GF-D8 (cell line): ENCODE measurements around the gene PEPD.

Experiments used
- DNase-seq: peaks from one replicate; lab custom pipeline; 2025; lab: John Stamatoyannopoulos, UW

Gene PEPD

DNA sequence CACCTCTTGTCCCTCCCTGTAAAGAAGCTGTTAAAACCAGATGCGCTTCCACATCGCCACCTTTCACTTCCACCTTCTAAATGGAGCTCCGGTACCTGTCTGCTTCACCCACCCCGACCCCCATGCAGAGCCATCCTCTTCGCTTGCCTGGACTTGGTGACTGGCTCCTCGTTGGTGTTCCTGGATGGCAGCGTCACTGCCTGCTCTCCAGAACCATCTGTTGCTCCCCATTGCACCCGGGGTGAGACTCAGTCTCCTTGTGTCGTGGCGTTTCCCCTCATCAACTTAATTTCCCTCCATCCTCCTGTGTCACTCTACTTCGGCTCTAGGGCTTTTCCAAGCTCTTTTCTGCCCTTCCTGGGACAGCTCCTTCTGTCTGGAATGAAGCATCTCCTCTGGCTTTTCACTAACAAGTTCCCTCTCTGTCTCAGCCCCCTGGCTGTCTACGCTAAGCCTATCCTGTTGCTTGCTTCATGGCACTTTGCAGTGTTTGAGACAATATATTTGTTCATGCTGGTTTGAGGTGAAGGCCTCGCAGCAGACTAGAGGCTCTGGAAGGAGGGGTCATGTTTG, 137.8 kb downstream of the PEPD start:
- DNase-seq = no peak

- DNase-seq = no peak
These were observed 138.6 kb downstream of the PEPD start for GRCh38 chr19:33382982-33383381.

DNA sequence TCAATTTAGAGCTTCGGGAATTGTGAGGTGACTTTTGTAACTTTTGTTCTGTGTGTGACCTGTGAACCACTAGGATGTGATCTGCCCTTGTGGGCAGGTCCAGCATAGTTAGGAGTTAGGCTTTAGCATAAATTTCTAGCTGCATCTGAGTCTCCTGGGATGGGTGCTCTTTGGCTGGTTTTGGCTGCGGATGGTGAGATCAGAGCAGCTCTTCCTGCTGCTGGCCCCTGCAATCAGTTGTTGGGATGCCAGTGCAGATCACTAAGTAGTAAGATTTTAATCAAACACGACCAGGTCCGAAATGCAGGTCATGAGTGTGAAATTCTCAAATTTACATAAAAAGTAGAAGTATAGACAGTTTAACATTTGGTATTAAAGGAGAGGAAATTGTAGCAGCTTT, 139.6 kb downstream of the PEPD start:
- no peak for DNase-seq

DNA sequence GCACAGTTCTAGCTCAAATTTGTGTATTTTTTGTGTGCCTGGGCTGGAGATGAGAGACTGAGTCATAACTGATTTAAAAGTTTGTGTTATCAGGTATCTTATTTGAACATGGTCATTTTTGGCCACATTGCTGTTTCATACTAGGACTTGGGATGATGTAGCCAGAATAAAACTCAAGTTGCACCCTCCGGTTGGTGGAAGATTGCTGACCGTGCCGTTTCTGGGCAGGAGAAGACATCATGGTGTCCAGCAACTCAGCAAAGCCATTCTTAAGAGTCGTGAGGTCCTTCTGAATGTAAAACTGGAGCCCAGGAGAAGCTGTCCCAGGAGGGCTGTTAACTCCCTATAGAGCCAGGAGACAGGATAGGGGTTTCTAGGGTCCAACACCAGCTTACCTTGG, 140.5 kb downstream of the PEPD start:
- no peak for DNase-seq

DNA sequence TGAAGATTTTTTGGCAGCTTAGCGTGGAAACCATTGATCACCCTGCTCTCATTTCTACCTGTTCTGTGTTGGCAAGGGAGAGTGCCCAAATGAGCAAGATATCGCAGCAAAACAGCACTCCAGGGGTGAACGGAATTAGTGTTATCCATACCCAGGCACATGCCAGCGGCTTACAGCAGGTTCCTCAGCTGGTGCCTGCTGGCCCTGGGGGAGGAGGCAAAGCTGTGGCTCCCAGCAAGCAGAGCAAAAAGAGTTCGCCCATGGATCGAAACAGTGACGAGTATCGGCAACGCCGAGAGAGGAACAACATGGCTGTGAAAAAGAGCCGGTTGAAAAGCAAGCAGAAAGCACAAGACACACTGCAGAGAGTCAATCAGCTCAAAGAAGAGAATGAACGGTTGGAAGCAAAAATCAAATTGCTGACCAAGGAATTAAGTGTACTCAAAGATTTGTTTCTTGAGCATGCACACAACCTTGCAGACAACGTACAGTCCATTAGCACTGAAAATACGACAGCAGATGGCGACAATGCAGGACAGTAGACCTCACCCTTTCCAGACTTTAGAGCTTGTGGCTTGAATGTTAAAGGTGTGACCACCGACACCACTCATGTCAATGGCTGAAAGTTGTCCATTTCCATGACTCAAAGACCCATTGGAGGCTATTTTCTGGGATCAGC, 142.3 kb downstream of the PEPD start:
- DNase-seq = no peak

DNA sequence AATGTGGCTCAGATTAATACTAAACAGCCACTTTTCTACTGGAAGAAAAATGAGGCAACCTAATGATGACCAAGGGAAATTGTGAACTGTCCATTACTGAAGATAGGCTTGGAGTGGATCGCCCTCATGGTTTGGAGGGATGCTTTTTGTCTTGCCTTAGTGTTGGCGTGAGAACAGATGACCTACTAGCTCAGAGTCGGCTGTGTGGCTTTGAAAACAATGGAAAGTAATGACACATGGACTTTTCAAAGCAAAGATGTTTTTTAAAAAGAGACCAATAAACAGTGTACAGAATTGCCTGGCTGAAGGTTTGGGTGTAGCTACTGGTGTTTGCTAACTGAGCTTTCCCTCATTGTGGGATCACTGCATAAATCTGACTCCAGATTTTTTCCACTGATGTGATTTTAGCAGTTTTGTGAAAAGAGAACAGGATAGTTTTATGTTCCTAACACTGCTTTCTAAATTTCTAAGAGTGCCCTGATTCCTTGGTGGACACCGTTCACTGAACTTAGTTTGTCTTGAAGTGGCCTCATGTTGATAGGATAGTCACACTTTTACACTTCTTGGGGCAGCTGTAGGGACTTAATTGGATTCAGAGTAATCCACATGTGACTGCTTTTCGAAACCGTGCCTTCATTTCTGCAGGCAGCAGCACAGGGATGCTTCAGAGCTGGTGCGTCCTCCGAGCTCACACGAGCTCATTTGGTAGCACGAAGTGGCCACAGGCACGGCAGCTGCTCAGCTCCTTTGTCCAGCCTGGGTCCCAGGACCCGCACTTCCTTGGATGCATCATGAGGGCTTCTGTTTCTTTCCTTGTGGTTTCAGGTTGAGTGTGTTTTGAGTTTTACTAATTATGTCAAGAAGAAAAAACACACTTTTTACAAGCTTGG, 143.8 kb downstream of the PEPD start:
- no peak for DNase-seq

- DNase-seq = no peak
These were observed 144.5 kb downstream of the PEPD start for GRCh38 chr19:33376941-33377557.

DNA sequence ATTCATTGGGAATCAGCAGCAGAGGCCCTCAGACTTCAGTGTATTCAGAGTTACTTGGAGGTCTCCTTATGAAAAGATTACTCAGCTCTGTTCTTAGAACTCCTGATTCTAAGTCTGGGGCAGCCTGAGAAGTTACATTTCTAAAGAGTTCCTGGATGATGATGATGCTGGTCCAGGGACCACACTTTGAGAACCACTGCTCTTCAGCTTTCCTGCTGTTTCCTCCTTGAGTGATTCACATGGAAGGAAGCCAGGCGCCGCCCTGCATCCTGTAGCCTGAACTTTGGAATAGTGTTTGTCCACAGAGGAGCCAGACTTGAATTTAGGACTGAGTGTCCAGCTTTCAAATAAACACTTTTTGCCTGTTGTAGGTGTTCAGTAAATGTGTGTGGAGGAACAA, 145.2 kb downstream of the PEPD start:
- DNase-seq = no peak

DNA sequence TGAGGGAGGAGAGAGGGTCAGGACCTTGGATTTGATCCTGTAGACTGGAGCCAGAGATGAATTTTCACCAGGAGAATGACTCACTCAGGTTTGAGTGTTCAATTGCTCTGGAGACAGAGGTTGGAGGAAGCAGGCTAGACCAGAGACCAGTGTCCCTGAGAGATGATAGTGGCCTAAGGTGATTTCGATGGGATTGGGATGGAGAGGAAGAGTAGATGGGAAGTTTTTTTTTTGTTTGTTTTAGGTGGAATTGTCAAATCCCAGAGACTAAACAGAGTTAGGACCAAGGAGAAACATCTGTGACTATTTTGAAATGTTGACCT, 145.8 kb downstream of the PEPD start:
- no peak for DNase-seq

DNA sequence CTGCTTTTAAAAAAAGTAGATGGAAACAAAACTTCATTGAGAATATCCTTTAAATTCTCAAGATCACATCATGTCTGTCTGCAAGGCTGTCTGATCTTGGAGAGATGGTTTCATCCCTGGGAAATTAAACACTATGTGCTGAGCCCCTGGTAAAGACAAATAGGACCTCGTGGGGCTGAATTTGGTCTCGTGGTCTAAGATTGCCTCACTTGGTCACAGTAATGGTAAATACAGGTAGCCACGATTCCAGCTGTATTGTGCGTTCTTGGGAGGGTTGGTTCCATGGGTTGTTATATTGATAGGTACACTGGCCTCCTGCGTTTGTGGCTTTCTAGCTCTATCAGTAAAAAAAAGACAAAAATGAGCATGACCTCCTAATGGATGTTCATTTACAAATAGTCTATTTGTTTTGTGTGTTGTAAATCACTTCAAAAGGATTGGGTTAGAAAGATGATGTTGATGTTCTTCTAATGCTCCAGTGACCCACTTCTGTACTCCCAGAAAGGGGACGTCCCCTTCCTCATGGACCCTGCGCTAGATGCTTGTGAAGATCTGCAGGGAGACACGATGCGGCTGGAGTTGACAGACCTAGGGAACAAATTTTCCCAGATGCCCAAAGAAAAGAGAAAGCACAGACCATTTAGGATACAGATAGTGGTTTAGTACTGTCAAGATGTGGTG, 146.3 kb downstream of the PEPD start:
- DNase-seq = no peak

- no peak for DNase-seq
These were observed 147.3 kb downstream of the PEPD start for GRCh38 chr19:33374236-33374714.

GRCh38 chr19:33373453-33374235, 147.9 kb downstream of the PEPD start, which contains the start of gene CEBPG:
TSS of gene CEBPG (plus strand) at chr19:33373709. CDS start at chr19:33379240, 5,531 bp downstream.
- peak; percentile 84 for DNase-seq

GRCh38 chr19:33370783-33371182, 150.8 kb downstream of the PEPD start:
- DNase-seq = no peak

- DNase-seq = no peak
These were observed 153.3 kb downstream of the PEPD start for GRCh38 chr19:33368074-33368864.

DNA sequence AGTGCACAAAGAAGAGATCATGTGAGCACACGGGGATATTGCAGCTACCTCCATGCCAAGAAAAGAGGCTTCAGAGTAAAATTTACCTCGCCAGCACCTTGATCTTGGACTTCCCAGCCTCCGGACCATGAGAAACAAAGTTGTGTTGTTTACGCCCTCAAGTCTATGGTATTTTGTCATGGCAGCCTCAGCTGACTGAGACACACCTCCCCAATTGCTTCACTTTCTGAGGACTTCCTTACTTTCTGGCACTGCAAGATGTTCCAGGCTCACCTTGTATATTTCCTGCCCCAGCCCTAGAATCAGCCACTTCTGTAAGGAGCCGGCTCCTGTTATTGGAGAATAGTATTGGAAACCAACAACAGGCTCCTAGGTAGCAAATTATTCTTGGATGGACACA, 154.7 kb downstream of the PEPD start:
- DNase-seq = no peak

DNA sequence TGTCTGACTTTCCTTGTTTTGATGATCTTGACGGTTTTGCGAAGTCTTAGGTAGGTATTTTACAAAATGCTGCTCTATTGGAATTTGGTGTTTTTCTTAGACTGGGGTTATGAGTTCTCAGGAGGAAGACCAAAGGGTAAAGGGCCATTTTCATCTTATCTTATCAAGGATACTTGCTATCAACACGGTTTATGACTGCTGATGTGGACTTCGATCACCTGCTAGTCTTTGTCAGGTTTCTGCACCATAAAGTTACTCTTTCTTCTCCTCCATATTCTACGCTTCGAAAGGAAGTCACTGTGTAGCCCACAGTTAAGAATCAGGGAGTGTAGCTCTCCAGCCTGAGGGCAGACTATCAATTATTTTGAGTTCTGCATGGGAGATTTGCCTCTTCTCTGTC, 155.5 kb downstream of the PEPD start:
- no peak for DNase-seq

- no peak for DNase-seq
These were observed 155.9 kb downstream of the PEPD start for GRCh38 chr19:33365691-33366090.

DNA sequence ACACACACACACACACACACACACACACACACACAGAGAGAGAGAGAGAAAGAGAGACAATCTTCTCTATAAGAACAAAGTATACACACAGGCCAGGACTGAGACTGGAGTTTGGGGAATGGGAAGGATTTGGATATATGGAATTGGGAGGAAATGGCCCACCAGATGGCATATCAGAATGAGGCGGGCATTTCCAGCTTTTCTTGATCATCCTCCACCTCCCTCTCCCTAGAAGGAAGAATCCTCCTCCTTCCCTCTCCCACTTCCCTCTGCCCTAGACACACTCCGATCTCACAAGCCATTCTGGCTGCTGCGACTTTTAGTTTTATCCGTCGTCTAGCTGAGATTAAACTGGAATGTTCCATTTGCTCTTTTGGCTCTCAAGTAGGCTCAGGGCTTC, 158.1 kb downstream of the PEPD start:
- DNase-seq = no peak

GRCh38 chr19:33362508-33363228, 158.9 kb downstream of the PEPD start:
- no peak for DNase-seq

DNA sequence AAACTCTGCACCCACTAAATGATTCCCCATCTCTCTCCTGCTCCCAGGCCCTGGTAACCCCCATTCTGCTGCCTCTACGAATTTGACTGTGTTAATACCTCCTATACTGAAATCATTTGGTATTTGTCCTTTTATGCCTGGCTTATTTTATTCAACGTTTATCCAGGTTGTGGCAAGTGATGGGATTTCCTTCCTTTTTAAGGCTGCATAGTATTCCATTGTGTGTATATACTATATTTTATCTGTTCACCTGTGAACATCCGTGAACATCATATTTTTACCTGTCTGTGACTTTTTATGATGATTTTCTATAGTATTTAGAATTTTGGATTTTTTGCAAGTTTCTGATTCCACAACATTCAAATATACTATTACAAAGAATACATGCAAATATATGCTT, 162.0 kb downstream of the PEPD start:
- DNase-seq = no peak
